ENCODE measurements around the gene CHP1.

GRCh38 chr15:41278319-41278718 is 47.3 kb downstream of the CHP1 start:
- TF ChIP-seq POLR2AphosphoS5 (IDR thresholded peaks at IDR 0.05): no peak
- no peak for TF ChIP-seq CTCF (IDR thresholded peaks at IDR 0.05 in 8 of 11, conservative IDR thresholded peaks at IDR 0.05 in 3 of 11)
